ENCODE results near the gene ERN1.

DNA sequence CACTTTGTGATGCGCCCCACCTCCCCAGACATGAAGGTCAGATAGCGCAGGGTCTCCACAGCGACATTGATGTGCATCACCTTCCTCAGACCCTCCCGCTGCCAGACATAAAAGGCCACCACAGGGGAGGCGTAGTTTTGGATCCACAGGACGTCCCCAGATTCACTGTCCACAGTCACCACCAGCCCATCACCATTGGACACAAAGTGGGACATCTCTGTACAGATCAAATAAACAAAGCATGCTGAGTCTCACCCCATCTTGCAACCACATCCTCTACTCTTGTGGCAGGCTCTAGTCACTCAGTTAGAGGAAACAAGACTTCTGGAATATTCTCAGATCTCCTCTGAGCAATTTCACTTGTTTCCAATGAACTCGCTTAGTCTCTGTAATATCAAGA is 63.2 kb downstream of the ERN1 start:
- TF ChIP-seq POLR2AphosphoS5 (IDR thresholded peaks at IDR 0.05) (no peak), CTCF (IDR thresholded peaks at IDR 0.05) (no peak)
